NK-92 (cell line): Measurements from ENCODE around the gene CCNI2.

ENCODE experiments used
- DNase-seq: peaks from one replicate; lab custom pipeline; 2025; ENCODE audit not compliant: unreplicated experiment; lab: John Stamatoyannopoulos, UW

The CCNI2 gene

DNA sequence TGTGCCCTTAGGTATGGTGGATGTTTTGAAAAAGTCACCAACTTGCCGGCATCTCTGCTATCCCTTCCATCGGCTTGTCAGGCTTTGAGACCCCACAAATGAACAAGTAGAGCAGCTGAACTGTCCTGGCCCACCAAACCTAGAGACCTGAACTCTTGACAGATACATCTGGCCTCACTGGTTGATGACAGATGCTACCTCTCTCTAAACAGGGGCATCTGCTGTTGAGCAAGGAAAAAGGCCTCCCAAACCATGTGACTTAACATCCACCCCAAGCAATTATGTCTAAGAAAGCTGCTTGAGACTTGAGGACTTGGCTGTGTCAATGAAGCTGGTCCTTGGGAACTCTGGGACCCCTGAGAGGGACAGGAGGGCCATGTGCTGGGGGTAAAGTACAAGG is 2.3 kb downstream of the CCNI2 start:
- no peak for DNase-seq

DNA sequence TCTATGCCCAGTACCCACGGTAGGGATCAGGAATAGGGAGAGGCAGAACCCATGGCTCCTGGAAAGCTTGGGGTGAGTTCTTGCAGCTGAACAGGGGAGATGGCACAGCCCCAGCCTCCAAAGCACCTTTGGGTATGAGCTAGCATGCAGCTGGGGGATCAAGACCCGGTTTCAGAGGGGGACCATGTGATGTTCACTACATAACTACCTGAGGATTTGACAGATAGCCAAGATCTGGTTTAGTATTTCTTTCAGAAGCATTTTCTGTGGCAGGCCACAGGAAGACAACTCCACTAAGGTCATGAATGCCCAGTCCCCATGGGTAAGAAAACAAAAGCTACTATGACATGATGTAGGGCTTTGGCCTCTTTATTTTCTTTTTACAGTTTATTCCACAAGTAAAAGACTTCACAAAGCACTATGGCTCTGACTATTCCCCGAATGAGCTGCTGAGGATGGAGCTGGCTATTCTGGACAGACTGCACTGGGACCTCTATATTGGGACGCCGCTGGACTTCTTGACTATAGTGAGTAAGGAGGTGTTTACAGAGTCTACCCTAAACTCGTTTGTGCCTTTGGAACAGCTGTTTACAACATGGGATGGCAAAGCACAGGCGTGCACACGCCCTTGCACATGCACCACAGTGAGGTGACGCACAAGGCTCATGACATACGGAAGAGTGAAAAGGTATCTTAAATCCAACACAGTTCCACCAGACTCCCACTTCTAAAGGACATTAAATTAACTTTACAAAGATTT is 3.4 kb downstream of the CCNI2 start:
- DNase-seq: no peak

DNA sequence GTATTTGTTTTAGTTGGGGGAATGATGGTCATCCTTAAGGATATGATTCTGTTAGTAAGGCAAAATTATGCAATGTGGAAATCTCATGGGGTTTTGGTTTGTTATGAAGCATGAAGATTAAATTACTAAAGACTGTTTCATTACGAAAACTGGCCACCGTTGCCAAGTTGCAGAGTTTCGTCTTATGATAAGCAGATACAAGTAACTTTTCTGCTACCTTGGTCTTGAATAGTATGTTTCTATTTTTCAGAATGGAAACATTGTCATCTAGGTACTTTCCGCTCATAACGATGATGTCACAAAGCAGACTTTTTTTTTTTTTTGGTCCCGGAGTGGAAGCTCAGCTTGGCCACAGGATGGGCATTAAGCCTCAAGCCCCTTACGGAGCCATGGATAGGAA is 4.2 kb downstream of the CCNI2 start:
- no peak for DNase-seq

DNA sequence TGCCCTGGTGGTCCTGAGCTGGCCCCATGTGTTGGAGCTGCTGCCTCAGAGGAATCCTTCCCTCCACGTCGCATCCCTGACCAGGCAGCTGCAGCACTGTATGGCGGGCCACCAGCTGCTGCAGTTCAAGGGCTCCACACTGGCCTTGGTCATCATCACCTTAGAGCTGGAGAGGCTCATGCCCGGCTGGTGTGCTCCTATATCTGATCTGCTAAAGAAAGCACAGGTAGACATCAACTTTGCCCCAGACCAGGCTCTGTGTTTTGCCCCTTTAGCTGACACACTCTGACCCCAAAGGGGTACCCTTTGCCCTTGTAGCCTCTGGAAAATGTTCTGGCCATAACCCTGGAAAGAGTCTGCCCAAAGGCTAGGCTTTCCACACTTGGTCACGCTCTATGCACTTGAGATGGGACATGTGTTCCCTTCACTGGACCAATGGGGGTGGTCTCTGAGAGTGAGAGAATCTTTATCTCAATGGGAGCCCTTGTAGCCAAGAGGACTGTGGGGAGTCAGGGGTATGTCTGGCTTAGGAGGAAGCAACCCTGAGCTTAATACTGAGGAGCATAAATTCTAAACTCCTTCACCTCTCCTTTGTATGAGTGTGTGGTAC is 4.8 kb downstream of the CCNI2 start:
- DNase-seq: no peak

DNA sequence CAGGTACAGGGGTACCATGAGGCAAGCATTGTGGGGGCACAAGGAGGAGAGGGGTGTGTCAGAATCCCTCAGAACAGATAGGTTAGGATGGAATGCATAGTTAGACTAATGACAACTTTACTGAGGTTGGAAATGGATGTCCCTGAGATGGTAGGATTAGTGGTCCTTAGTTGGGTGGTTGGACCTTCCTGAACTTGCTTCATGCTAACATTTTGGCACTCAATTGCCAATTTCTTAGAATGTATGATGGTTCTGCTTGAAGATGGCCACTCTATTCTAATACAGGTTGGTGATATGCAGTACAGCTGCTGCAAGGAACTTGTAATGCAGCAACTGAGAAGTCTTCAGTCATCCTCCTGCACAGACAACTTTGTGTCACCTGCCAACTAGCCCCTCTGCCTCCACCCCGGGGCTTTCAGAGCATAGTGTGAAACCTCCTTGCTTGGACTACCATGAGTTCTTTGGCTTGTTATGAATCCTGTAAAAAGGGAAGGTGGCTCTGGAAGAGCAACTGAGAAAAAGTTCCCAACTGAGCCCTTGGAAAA is 5.4 kb downstream of the CCNI2 start:
- no peak for DNase-seq

DNA sequence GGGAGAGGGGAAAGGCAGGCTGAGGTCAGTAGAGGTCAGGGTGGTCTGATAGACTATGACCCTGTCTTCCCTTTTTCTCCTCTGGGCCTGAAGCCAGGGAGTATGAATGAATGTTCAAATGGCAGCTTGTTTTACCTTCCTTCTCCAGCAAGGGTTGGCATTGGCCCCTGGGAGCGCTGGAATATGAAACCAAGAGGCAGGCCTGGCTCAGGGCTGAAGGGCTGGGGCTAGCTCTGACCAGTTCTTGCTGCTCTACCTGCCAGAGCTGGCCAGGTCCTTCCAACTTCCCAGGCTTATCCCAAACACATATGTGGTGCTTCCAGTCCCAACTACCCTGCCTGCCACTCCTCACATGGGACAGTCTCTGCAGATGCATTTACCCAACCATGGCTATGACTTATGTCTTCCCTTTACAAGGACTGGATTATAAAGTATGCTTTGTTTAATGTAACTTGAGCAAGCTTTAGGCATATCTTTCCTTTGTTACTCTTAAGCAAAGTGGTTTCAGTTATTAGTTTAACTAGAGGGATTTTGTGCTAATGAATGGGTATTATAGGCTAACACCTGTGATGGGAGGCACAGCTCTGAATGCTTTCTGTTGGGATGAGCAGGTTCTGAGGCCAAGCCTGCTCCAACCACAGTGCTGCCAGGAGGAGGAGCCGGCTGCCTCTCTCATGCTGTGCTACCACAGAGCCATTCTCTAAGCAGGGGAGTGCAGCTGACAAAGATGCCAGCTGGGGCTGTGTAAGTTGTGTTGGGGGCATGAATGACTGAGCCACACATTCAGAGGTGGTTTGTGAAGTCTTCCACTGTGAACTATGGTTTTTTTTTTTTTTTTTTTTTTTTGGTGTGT is 6.1 kb downstream of the CCNI2 start:
- DNase-seq: no peak

DNA sequence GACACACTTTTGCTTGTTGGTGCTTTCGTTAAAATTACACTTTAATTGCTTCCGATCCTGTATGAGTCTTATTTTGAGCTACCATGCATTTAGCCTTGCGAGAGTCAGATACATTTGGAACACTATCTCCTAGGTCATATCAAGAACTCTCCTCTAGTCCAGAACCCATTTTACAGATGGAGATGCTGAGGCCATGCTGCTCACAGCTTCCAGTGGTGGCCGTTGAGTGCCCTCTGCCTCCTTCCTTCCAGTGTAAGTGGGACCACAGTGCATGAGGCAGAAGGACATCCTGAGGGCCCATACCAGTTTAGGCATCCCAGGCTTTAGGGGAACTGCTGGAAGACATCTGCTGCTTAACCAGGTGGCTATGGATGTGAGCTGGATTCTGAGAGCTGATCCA is 6.9 kb downstream of the CCNI2 start:
- DNase-seq: no peak

DNA sequence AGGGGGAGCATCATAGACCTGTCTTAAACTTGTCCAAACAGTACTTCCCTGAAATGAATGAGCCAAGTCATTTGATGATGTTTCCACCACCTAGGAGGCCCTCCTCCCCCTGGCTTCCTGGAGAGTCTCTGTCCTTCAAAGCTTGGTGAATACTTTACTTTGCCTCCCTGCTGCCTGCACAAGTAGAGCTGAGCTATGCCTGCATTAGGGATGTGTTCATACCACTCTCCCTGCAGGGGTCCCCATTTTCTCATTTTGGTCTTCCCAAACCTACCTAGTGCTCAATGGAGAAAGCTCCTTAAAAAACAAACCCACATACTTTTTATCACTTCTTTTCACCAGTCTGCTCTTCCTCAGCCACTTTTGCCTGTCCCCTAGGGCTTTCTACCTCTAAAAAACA is 7.7 kb downstream of the CCNI2 start:
- DNase-seq: no peak

DNA sequence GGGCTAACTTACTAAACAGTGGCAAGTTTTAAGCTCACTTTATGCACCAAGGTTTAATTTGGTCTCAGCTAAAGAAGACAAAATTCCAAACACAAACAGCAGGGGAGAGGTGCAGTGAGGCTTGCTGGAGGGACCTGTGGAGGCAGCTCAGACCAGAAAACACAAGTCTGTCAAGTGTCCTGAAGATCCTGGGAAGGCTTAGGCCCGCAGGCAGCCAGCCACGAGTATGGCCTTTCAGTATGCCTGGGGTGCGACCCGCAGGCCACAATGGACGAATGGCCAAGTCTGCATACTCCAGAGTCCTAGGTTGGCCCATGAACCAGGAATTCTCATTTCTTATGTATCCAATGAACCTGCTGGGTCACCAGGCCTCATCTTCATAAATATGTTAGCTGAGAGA is 9.3 kb downstream of the CCNI2 start:
- no peak for DNase-seq

DNA sequence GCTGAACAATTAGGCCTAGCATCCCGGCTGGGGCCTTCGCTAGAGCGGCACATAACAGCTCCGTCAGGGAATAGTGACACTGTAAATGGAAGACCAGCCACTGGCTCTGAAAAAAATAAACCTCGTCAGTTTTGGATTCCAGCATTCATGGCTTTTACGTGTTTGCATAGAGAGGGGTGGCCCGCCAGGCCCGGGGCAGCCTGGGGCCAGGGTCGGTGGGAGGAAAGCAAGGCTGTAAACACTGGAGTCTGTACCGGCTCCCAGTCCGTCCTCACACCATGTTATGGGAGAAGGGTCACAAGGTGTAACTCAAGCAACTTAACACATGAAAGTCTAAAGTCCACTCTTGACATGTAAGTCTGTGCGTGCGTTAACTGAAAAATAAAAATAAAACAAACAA is 11.2 kb downstream of the CCNI2 start:
- no peak for DNase-seq

DNA sequence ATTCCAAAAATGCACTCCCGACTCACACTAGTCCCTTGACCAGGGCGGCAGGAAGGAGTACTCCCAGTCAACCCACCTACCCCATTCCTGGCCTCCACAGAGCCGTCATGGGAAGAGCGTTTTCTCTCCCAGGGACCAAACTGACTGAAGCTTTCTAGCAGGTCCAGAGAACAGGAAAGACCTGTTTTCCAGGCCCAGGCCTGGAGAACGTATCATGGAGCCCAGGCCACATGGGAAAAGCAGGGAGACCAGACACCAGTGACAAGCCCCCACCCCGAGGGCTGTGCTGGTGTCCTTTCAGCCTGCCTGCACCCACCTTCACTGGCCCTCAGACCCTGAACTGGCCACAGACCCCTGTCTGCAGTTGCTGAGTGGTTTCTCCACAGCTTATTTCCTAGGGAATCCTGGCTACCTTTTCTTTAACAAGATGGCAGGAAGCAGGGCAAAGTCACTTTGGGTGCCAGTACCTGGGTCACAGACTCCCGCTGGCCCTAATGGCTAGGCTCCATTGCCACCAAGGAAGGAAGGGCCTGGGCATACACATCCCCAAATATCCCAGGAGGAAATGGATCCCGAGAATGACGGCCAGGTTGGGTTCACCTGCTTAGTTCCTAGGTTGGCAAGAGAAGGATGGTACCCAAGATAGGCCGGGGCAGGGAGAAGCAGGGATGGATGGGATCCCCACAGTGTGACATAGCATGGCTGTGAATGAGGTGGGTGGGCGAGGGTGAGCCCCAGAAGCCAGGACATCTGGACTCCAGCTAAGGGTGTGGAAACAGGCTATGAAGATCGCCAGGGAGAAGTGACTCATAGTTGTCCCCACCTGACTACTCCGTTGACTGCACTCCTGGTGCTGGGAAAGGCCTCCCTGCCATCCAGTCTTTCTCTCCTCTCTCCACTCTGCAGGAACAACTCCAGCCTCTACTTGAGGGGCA is 12.2 kb downstream of the CCNI2 start:
- no peak for DNase-seq

DNA sequence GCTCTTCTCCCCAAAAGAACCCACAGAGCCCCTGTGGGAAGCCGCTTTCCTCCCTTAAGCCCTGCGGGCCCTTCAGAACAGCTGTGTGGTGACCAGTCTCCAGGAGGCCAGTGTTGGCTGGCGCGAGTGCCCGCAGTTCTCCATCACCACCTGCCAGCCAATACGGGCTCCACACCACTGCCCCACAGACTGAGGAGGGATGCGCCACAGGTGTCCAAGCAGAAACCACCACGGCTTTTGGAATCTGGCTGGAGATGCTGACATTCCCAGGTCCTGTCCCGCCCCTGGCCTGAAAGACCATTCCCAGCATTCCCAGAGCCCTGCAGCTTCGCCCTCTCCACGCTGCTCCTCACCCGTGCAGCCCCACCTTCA is 12.8 kb downstream of the CCNI2 start:
- no peak for DNase-seq

DNA sequence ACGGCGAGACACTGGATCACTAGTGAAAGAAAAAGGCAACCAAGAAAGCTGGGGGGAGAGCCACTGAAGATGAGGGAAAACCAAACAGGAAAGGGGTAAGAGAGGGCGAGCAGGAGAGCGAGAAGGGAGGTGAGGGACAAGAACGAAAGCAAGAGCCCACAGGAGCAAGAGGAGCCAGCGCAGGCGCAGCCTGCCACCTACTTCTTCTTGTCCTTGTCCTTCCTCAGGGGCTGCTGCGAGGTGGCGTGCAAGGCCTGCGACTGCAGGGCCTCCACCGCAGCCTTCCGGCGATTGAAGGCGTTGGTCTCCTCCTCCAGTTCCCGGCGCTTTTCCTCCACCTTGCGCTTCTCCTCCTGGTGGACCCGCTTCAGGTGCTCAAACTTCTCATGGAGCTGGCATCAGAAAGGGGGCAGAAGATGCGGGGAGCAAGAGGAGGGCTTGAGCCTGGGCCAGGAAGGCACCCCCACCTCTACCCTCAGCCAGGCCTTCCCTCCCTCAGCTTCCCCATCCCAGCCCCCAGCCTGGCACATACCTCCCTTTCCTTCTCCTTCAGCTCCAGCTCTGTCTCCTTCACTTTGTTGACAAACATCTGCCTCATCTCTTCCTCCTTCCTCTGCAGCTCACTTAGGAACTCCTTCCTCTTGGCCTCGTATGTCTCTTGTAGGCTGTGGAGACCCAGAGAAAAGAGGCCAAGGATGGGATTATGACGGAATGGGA is 13.5 kb downstream of the CCNI2 start:
- no peak for DNase-seq

DNA sequence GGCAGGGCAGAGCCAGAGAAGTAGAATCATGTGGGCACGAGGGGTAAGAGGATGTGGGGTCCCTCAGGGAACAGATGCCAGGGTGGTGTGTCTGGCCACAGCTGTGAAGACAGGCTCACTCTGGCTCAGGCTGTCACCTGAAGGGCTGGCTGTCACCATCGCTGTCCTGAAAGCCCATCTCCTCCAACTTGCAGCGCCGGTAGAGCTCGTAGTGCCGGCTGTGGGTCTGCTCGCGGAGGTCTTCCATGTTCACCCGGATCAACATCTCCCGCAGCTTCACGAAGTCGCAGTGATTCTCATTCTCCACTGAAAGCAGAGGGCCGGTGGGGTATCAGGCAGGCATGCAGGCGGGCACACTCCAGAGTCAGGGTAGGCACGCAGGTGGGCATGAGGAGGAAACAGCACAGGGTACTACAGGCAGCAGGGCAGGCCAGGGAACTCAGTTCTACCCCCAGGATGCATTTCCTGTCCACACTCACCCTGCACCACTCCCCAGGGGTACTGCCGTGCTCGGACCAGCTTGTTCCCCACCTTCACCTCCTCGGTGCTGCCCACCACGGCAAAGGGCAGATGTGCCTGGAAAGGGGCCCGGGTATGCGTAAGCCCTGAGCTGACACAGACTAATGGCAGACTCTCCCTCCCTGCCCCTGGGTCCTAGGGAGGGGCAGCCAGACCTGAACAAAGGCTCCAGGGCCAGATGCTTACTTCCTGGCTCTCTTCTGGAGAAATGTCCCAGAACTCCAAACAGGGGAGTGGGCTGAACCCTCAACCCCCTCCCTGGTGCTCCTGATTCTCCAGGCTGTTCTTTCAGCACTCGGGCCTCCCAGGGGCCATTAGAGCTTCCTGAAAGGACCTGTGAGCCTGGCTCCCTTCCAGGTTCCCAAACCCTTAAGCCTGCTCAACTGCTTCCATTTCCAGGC is 14.4 kb downstream of the CCNI2 start:
- no peak for DNase-seq

DNA sequence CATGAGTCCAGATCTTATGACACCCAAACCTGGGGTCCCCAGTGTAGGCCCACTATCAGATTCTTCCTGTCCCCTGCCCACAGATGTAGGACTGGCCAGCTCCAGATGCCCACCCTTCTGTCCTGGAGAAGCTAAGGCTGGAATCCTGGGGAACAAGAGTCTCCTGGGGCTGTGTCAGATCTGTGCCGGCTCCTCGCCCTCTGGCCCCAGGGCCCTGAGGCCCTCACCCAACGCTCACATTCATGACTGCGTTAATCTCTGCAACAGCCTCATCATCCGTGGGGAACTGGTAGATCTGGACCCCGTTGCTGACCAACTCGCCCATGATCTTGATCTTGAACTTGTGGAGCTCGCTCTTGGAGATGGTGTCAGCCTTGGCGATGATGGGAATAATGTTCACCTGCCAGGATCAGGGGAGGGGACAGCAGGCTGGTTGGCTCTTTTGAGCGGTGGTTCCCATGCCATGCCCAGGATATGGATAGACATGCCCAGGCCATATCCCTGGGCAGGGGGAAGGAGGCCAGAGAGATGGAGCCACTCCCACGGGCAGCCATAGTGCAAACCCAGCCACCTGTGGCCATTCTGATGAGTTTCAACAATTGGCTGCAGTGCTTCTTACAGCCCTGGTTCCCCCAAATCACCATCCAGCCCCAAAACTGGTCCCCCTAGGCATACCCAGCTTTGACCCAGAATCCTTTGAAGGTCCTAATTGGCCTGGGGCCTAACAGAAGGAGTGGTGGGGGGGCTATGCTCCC is 15.2 kb downstream of the CCNI2 start:
- no peak for DNase-seq

DNA sequence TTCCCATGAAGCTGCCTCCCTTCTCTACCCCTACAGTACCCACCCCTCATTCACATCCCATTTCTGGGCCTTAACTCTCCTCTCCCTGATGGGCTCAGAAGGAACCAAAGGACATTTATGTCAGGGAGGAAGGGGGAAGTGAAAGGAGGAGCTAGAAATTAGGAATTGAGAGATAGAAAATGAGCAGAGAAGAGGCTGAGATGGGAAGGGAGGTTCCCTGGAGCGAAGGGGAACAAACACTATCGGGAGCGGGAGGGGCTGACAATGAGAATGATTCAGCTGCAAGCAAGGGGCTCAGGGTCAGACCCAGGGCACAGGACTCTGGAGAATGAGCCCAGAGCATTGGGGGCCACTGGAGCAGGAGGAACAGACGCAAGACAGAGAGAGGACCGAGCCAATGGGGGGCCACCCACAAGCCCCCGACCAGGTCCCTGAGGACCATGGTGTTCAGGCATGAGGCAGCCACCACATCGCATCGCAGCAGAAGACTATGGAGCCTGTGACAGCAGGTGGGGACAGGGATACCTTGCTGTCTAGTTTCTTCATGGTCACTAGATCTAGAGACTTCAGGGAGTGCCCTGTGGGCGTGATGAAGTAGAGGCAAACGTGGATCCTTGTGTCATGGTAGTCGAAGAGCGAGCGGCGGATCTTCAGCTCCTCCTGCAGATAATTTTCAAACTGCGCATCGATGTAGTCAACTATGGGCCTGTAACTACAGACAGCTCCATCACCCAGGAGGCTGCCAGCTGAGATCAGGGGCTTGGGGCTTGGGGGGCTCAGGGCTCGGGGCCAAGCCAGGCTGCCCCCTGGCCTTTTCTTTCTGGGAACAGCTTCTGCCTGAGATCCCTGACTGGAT is 16.2 kb downstream of the CCNI2 start:
- no peak for DNase-seq

DNA sequence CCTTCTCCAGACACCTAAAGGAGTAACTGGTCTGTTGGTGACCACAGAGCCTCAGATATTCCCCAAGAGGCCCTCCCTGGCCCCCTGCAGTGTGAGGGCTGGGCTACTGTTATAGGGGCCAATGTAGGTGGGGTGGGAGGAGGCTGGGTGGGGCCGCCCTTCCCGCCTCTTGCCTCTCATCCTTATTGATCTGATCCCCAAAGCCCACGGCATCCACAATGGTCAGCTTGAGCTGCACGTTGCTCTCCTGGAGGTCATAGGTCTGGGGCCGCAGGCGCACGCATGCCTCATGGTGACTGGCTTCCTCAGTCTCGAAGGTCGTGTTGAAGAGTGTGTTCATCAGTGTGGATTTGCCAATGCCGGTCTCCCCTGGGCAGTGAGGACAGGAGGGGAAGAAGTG is 16.8 kb downstream of the CCNI2 start:
- DNase-seq: no peak
